Uterus (tissue), 4 donors: Measurements from ENCODE around the gene CPNE1. TPM values are rescaled to one million over a fixed set of nuclear protein-coding genes. Genes with fewer than 3 reads are reported as not detected.
A peak's percentile ranks its signal among the peaks of the same experiment; 100 is the strongest.

ENCODE experiments used
- DNase-seq, 2 donors: peaks; one replicate each; pipeline ENCODE4 v3.0.0-alpha.2; 2019 to 2020
- H3K27ac ChIP-seq, 2 donors: fragments of 200-600 bp; sonication (generic); 1 replicate in 1 of 2; 2 replicates in 1 of 2; pipeline ENCODE4 v1.5.1; 2016 to 2018
- H3K27me3 ChIP-seq, 2 donors: fragments of 200-600 bp; sonication (generic); one replicate each; pipeline ENCODE4 v1.5.1; 2018 to 2019; ENCODE audit warnings: control low read depth in 1 of 2
- H3K36me3 ChIP-seq, 2 donors: fragments of 200-600 bp; sonication (generic); one replicate each; pipeline ENCODE4 v1.5.1; 2019; ENCODE audit warnings: control low read depth in 1 of 2
- H3K4me1 ChIP-seq, 2 donors: fragments of 200-600 bp; sonication (generic); one replicate each; pipeline ENCODE4 v1.5.1; 2018 to 2019; ENCODE audit warnings: control low read depth in 1 of 2
- H3K4me3 ChIP-seq, 2 donors: fragments of 200-600 bp; sonication (generic); 1 replicate in 1 of 2; 2 replicates in 1 of 2; pipeline ENCODE4 v1.5.1; 2018 to 2019; ENCODE audit warnings: mild to moderate bottlenecking in 1 of 2
- H3K9me3 ChIP-seq, 2 donors: fragments of 200-600 bp; sonication (generic); one replicate each; pipeline ENCODE4 v1.5.1; 2019; ENCODE audit warnings: control low read depth in 1 of 2
- POLR2A ChIP-seq, 2 donors: fragments of 450-650 bp; IDR thresholded peaks; one replicate each; pipeline ENCODE4 v1.6.1; 2016; ENCODE audit warnings: antibody characterized with exemption in 2 of 2, mild to moderate bottlenecking in 1 of 2, moderate library complexity in 1 of 2
- intact Hi-C: fragments of 100-400 bp; cut with DNase I; formaldehyde crosslinking; loops from one replicate; pipeline ENCODE4 v1.15.1; 2023; ENCODE audit warnings: low total_unique reads
- total RNA-seq, 4 donors: library from RNA; depleted of rRNA in 3 of 4; stranded (reverse); fragments of >200 nt in 3 of 4; gene quantifications; one replicate each; pipeline versions ENCODE4 v1.1.0 to v1.2.4, GENCODE V29; 2014 to 2023
- TF ChIP-seq, protein P1 (sequence below), 4 experiments: fragments of 200-600 bp in 2 of 4; fragments of 450-650 bp in 2 of 4; sonication (generic) in 2 of 4; IDR thresholded peaks; one replicate each; pipeline ENCODE4 v1.5.1; 2016 to 2019; ENCODE audit warnings: antibody characterized with exemption in 4 of 4, mild to moderate bottlenecking in 2 of 4, moderate library complexity in 1 of 4
- donor health status: DM: yes; HTN: yes; CAD: no.

The CPNE1 gene
- total RNA-seq, 4 donors from 2014 or later, result 86.8 to 295 (median 142) TPM

DNA sequence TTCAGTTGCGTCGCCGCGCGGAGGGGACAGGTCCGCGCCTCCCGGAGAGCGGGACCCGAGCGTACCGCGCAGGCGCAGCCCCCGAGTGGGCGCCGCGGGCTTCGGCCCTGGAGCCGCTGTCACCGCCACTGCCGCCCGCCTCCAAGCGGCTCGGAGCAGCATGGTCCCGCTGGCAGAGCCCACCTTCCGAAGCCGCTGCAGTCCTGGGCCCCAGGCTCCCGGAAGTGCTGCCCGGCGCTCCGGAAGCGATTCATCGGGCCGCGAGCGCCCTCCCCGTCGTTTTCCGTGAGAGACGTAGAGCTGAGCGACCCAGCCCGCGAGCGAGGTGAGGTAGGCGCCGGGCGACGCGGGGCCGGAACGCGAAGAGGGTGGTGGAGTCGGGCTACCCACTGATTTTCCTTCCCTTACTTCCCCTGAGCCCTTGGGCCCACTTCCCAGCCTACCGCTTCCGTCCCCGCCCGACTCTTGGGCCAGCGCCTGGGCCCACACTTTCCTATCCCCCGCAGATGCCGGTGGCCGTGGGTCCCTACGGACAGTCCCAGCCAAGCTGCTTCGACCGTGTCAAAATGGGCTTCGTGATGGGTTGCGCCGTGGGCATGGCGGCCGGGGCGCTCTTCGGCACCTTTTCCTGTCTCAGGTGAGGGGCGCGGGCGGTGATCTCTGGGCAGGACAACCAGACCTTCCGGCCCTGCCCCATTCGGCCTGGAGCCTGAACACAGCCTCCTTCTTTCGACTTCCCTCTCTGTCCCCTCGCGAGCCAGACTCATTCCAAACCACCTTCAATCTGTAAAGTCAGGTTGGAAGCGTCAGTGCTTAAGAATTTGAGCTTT lies 34.6 kb upstream of the CPNE1 start, which contains the start of the genes NFS1 and ROMO1:
TSS of gene NFS1 (minus strand) at position 226 of the 830 bp plus-strand sequence. CDS start at position 162, 64 bp downstream.
TSS of gene ROMO1 (plus strand) at position 279 of the 830 bp plus-strand sequence. CDS start at position 507, 228 bp downstream.
- Histone ChIP-seq H3K27ac (peak within 1 kb of the TSS; percentile 82 to 91), H3K4me3 (peak within 1 kb of the TSS; percentile 78 to 94), H3K27me3 (no peaks in the 10 kb centered on the region), H3K9me3 (no peaks in the 10 kb centered on the region), H3K36me3 (no peaks in the 10 kb centered on the region), H3K4me1 (peaks cover 0 to 14% of the 10 kb centered on the region in 2 donors)
- TF ChIP-seq, protein P1, sequence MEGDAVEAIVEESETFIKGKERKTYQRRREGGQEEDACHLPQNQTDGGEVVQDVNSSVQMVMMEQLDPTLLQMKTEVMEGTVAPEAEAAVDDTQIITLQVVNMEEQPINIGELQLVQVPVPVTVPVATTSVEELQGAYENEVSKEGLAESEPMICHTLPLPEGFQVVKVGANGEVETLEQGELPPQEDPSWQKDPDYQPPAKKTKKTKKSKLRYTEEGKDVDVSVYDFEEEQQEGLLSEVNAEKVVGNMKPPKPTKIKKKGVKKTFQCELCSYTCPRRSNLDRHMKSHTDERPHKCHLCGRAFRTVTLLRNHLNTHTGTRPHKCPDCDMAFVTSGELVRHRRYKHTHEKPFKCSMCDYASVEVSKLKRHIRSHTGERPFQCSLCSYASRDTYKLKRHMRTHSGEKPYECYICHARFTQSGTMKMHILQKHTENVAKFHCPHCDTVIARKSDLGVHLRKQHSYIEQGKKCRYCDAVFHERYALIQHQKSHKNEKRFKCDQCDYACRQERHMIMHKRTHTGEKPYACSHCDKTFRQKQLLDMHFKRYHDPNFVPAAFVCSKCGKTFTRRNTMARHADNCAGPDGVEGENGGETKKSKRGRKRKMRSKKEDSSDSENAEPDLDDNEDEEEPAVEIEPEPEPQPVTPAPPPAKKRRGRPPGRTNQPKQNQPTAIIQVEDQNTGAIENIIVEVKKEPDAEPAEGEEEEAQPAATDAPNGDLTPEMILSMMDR (IDR thresholded peaks at IDR 0.05), result peak; percentile 21 to 52 (median 36)
- peak; percentile 36 to 68 for TF ChIP-seq POLR2A (IDR thresholded peaks at IDR 0.05)
- peak; percentile 81 to 86 for DNase-seq
- intact Hi-C loops, result no loop called here

DNA sequence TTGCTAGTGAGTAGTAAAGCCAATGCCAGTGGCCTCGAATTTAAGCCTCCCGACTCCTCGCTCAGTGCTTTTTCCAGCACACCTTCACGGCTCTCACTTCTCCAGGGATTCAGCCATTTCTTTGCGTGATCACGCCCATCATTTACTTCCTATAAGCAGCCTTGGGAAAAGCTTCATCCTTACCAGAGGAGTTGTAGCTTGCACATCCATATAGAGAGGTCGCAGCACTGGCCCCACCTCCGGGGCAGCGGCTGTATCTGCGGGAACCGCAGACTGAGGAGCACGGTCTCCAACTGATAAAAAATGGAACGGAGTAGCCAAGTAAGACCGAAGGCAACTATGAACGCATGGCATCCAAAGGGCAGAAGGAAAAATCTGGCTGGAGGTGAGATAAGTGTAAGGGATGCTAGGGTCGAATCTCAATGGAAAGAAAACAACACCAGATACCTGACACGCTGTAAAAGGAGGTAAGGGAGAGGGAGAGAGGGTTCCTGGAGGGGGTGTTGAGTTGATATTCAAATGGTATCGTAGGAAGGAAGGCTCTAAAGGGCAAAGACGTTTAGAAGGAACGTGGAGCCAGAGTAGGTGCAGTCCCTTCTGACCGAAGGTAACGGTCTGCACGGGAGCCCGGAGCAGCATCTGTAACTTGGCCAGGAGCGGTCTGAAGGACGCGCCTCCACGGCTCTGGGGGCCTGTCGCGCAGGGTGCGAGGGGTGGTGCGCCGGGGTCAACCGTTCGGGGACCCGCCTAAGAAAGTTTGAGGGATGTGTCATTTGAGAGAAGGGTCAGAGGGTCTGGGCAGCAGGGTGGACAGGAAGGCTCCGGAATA lies 33.8 kb upstream of the CPNE1 start:
- intact Hi-C loops, result no loop called here
- peak overlapping the region; percentile 82 to 91 for H3K27ac ChIP-seq
- no peak for TF ChIP-seq POLR2A (IDR thresholded peaks at IDR 0.05)
- TF ChIP-seq, protein P1 (IDR thresholded peaks at IDR 0.05), result no peak

DNA sequence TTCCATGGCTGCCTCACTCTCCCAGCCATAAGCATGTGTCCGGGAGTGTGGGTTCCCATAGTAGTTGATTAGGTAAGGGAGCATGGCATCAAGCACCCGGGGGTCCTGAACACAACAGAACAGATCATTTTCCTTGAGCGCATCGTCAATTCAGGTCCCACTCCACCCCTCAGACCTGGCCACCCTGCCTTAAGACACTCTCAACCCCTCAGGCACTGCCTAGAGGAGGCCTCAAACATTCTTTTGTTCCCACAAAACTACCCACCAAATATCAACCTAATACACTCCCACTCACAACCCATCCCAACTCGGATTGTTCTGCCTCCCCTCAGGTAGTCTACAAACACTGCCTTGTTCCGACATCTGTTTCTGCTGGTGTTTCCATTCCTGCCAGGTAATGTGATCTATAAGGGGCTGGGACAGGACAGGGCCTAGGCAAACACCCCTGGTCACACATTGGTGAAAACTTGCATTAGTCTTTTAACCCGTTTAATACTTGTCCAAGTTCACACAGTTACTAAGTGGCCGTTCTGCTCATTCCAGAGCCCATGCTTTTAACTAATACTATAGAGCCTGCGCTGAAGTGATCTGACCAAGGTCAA lies 33.1 kb upstream of the CPNE1 start:
- DNase-seq, result no peak
- peaks cover 0 to 14% of the 10 kb centered on the region in 2 donors for H3K4me1 ChIP-seq
- peak overlapping the region in 1 of 2 donors; percentile 82 for H3K27ac ChIP-seq
- intact Hi-C loops, result no loop called here
- TF ChIP-seq, protein P1 (IDR thresholded peaks at IDR 0.05), result no peak
- H3K27me3 ChIP-seq, result no peaks in the 10 kb centered on the region
- peak overlapping the region in 1 of 2 donors; percentile 94 for H3K4me3 ChIP-seq
- H3K9me3 ChIP-seq, result no peaks in the 10 kb centered on the region
- H3K36me3 ChIP-seq, result no peaks in the 10 kb centered on the region

More for the DNA sequence above, 33.8 kb upstream of the CPNE1 start:
- no peak for DNase-seq
- Histone ChIP-seq H3K27me3 (no peaks in the 10 kb centered on the region), H3K36me3 (no peaks in the 10 kb centered on the region), H3K4me1 (peaks cover 0 to 14% of the 10 kb centered on the region in 2 donors), H3K4me3 (peak overlapping the region; percentile 78 to 94), H3K9me3 (no peaks in the 10 kb centered on the region)

DNA sequence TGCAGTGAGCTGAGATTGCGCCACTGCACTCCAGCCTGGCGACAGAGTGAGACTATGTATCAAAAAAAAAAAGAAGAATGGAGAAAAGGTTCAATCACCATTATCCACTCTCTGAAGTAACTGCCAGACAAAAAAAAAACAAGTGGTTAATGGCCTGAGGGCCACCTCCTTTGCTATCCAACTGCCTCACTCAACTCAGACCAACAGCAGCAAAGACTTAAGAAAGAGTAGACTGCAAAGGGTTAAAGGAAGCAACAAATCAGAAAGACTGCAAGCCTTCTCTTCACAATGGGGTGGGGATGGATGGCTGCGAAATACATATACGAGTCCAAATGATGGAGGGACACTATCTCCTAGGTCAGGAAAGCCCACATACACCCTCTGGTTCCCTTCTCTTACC lies 31.3 kb upstream of the CPNE1 start:
- Histone ChIP-seq H3K4me3 (no peak overlapping the region), H3K27ac (no peak overlapping the region), H3K9me3 (no peaks in the 10 kb centered on the region), H3K4me1 (peaks cover 0 to 14% of the 10 kb centered on the region in 2 donors), H3K36me3 (no peaks in the 10 kb centered on the region), H3K27me3 (no peaks in the 10 kb centered on the region)
- intact Hi-C loops, result no loop called here
- no peak for DNase-seq
- TF ChIP-seq POLR2A (IDR thresholded peaks at IDR 0.05), result no peak
- TF ChIP-seq, protein P1 (IDR thresholded peaks at IDR 0.05), result no peak
